Left lung (tissue), 14 donors: Measurements from ENCODE around the gene SEL1L. TPM values are rescaled to one million over a fixed set of nuclear protein-coding genes. Genes with fewer than 3 reads are reported as not detected.
A peak's percentile ranks its signal among the peaks of the same experiment; 100 is the strongest.

ENCODE experiments used
- ATAC-seq: fragments of 200-7000 bp; cut with Tn5 transposase; one replicate; pipeline ENCODE4 v1.9.1; 2020; ENCODE audit warnings: moderate library complexity
- DNase-seq, 4 donors: peaks; one replicate each; pipeline ENCODE4 v3.0.0-alpha.2; 2013 to 2020
- H3K27ac ChIP-seq, 2 donors: fragments of 200-600 bp; sonication (generic) in 1 of 2; one replicate each; pipeline versions ENCODE4 v1.5.0 to v1.8.0; 2020 to 2021
- H3K27me3 ChIP-seq, 2 donors: fragments of 200-600 bp; sonication (generic) in 1 of 2; one replicate each; pipeline versions ENCODE4 v1.5.0 to v1.8.0; 2020 to 2021
- H3K36me3 ChIP-seq, 2 donors: fragments of 200-600 bp; sonication (generic) in 1 of 2; one replicate each; pipeline versions ENCODE4 v1.5.0 to v1.8.0; 2020 to 2021
- H3K4me1 ChIP-seq, 2 donors: fragments of 200-600 bp; one replicate each; pipeline ENCODE4 v1.8.0; 2021
- H3K4me3 ChIP-seq, 2 donors: fragments of 200-600 bp; sonication (generic) in 1 of 2; one replicate each; pipeline versions ENCODE4 v1.5.0 to v1.8.0; 2020 to 2021; ENCODE audit warnings: mild to moderate bottlenecking in 1 of 2
- H3K9me3 ChIP-seq, 2 donors: fragments of 200-600 bp; sonication (generic) in 1 of 2; one replicate each; pipeline versions ENCODE4 v1.5.0 to v1.8.0; 2020 to 2021
- intact Hi-C, 2 donors: fragments of 100-400 bp; cut with DNase I; formaldehyde crosslinking; loops; one replicate each; pipeline versions ENCODE4 v1.11.2 to v1.14.2; 2022
- long read RNA-seq, 12 donors: library from polyadenylated mRNA in 2 of 12; unstranded in 2 of 12; transcript quantifications; one replicate each; pipeline ENCODE4 v2.0.0 and lab custom pipeline, GENCODE V29; 2019 to 2026
- polyA plus RNA-seq, 6 donors: library from polyadenylated mRNA; unstranded; fragments of 120-200 nt; gene quantifications; one replicate each; pipeline ENCODE4 v1.2.1, GENCODE V29; 2013; ENCODE audit not compliant: insufficient read length in 6 of 6
- total RNA-seq, 2 donors: library from RNA; stranded (reverse); fragmentation: NEBNext Ultra II Directional; extraction: Animal tissue kit (Norgen Biotek cat#: 25700); gene quantifications; one replicate each; pipeline ENCODE4 v1.2.1, GENCODE V29; 2021
- TF ChIP-seq, protein P1 (sequence below), 2 donors: fragments of 200-600 bp; sonication (generic) in 1 of 2; IDR thresholded peaks; one replicate each; pipeline versions ENCODE4 v1.5.0 to v1.8.0; 2021; ENCODE audit warnings: antibody characterized with exemption in 2 of 2
- donor health status: DM: no; HTN: yes; CAD: no.
- donor health status: DM: no; HTN: no; CAD: no.

The SEL1L gene
- total RNA-seq (100 to 1,000 TPM in 1 of 2 donors, 10 to 100 TPM in 1; 99.7 to 112 TPM), polyA plus RNA-seq (10 to 100 TPM; 57.7 to 65.8 (median 60.4) TPM)
- long read RNA-seq, donor 1, full-length matches to known transcripts = 6 of 6 reads
- long read RNA-seq, donor 1, partial matches to known transcripts = 0 of 6 reads
- long read RNA-seq, donor 1, other reads (novel, unspliced or antisense) = 0 of 6 reads
- long read RNA-seq, donor 2, full-length matches to known transcripts = 14 of 14 reads
- long read RNA-seq, donor 2, partial matches to known transcripts = 0 of 14 reads
- long read RNA-seq, donor 2, other reads (novel, unspliced or antisense) = 0 of 14 reads
- long read RNA-seq, donor 3, full-length matches to known transcripts = 4 of 9 reads
- long read RNA-seq, donor 3, partial matches to known transcripts = 5 of 9 reads
- long read RNA-seq, donor 3, other reads (novel, unspliced or antisense) = 0 of 9 reads
- long read RNA-seq, donor 4, full-length matches to known transcripts = 2 of 10 reads
- long read RNA-seq, donor 4, partial matches to known transcripts = 8 of 10 reads
- long read RNA-seq, donor 4, other reads (novel, unspliced or antisense) = 0 of 10 reads
- long read RNA-seq, donor 5, full-length matches to known transcripts = 6 of 6 reads
- long read RNA-seq, donor 5, partial matches to known transcripts = 0 of 6 reads
- long read RNA-seq, donor 5, other reads (novel, unspliced or antisense) = 0 of 6 reads
- long read RNA-seq, donor 6, full-length matches to known transcripts = 3 of 3 reads
- long read RNA-seq, donor 6, partial matches to known transcripts = 0 of 3 reads
- long read RNA-seq, donor 6, other reads (novel, unspliced or antisense) = 0 of 3 reads
- long read RNA-seq, donor 7, full-length matches to known transcripts = 2 of 2 reads
- long read RNA-seq, donor 7, partial matches to known transcripts = 0 of 2 reads
- long read RNA-seq, donor 7, other reads (novel, unspliced or antisense) = 0 of 2 reads
- long read RNA-seq, donor 8, full-length matches to known transcripts = 5 of 12 reads
- long read RNA-seq, donor 8, partial matches to known transcripts = 7 of 12 reads
- long read RNA-seq, donor 8, other reads (novel, unspliced or antisense) = 0 of 12 reads
- long read RNA-seq, donor 9 = 0 reads
- long read RNA-seq, donor 10, partial matches to known transcripts = 4 of 6 reads
- long read RNA-seq, donor 10, other reads (novel, unspliced or antisense) = 2 of 6 reads
- long read RNA-seq, donor 11 = 0 reads
- long read RNA-seq, donor 12, full-length matches to known transcripts = 1 of 1 reads
- long read RNA-seq, donor 12, partial matches to known transcripts = 0 of 1 reads
- long read RNA-seq, donor 12, other reads (novel, unspliced or antisense) = 0 of 1 reads

DNA sequence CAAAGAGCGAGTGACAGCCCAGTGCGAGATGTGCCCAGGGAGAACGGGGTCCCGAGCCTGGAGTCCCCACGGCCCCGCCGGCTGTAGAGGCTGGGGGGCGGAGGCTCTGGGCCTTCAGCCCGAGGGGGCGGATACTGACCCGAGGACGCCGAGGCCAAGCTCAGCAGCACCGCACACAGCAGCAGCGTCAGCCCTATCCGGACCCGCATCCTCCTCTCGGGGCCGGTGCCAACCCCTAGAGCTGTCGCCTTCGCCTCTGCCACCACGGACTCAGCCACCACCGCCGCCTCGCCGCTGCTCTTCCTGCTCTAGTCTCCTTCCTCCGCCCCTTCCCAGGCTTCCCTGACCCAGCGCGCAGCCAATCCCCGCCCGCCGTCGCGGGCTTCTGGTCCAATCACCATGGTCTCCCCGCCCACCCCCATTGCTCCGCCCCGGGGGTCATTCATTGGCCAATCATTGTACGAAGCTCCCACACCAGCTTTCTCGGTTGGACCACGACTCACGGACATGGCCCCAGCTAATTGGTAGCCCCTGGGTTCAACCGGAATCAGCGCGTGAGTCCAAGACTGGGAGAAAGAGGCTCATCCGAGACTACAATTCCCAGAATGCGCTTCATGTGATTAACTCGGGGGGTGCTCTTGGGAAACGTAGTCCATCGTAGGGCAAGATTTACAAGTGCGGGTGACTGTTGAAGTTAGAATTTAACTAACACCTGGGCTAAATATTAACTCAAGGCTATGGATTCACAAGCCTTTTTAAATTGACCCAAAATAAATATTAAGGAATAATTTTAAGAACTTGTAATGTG lies at the start of gene SEL1L:
Gene SEL1L, minus strand, starts transcription at position 318 of the 808 bp plus-strand sequence. Its CDS starts 109 bp downstream, at position 209.
- H3K9me3 ChIP-seq = peaks cover 0 to 7% of the 10 kb centered on the region in 2 donors
- TF ChIP-seq, protein P1, sequence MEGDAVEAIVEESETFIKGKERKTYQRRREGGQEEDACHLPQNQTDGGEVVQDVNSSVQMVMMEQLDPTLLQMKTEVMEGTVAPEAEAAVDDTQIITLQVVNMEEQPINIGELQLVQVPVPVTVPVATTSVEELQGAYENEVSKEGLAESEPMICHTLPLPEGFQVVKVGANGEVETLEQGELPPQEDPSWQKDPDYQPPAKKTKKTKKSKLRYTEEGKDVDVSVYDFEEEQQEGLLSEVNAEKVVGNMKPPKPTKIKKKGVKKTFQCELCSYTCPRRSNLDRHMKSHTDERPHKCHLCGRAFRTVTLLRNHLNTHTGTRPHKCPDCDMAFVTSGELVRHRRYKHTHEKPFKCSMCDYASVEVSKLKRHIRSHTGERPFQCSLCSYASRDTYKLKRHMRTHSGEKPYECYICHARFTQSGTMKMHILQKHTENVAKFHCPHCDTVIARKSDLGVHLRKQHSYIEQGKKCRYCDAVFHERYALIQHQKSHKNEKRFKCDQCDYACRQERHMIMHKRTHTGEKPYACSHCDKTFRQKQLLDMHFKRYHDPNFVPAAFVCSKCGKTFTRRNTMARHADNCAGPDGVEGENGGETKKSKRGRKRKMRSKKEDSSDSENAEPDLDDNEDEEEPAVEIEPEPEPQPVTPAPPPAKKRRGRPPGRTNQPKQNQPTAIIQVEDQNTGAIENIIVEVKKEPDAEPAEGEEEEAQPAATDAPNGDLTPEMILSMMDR (IDR thresholded peaks at IDR 0.05) = no peak
- no peaks in the 10 kb centered on the region for H3K36me3 ChIP-seq
- no peaks in the 10 kb centered on the region for H3K27me3 ChIP-seq
- ATAC-seq (peak; percentile 99), DNase-seq (peak; percentile 97 to 99 (median 98))
- H3K27ac ChIP-seq = peak within 1 kb of the TSS; percentile 23 to 76
- H3K4me1 ChIP-seq = peaks cover 10 to 54% of the 10 kb centered on the region in 2 donors
- H3K4me3 ChIP-seq = peak within 1 kb of the TSS; percentile 75 to 97
- intact Hi-C loops = no loop called here

DNA sequence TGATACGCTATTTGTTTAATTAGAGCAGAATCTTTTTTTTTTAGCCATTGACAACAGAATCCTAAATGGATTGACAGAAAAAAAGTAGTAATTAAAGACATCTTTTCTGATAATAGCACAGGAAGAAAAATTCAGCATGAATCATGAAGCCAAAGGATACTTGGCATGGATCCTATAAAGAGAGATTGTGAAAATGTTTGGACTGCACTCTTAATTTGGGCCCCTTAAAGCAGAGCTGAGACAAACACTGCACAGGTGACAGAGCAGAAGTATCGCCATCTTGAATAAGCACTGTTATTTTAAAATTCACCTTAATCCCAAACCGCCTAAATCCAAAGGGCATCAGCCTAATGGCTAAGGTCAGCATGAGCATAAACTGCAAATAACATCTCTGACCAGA lies 48.8 kb upstream of the SEL1L start:
- ATAC-seq (no peak), DNase-seq (peak in 1 of 4 donors; percentile 24)
- TF ChIP-seq, protein P1 (IDR thresholded peaks at IDR 0.05) = no peak
- H3K36me3 ChIP-seq = no peaks in the 10 kb centered on the region
- no peaks in the 10 kb centered on the region for H3K4me1 ChIP-seq
- no peak overlapping the region for H3K27ac ChIP-seq
- H3K4me3 ChIP-seq = no peak overlapping the region
- H3K27me3 ChIP-seq = no peaks in the 10 kb centered on the region
- H3K9me3 ChIP-seq = no peaks in the 10 kb centered on the region
- intact Hi-C loops = no loop called here

DNA sequence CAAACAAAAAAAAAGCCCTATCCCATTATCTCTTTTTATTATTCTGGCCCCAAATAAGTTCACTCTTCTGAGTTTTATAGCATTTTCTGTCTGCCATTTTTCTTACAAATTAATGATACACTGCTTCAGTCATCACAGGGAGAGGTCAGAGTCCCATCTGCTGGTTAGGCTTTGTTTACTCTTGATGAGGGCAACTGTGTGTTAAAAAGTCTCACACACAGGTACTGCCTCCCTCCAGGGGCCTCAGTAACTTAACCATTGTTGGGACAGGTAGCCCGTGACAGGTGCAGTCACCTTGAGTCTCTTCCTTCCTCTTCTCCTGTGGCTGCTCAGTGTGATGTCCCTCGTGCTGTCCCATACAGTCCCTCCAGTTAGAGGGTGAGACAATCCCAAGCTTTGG lies 45.5 kb upstream of the SEL1L start:
- H3K27me3 ChIP-seq = no peaks in the 10 kb centered on the region
- H3K4me1 ChIP-seq = no peaks in the 10 kb centered on the region
- no peaks in the 10 kb centered on the region for H3K36me3 ChIP-seq
- no peak overlapping the region for H3K27ac ChIP-seq
- intact Hi-C loops = no loop called here
- ATAC-seq = no peak
- TF ChIP-seq, protein P1 (IDR thresholded peaks at IDR 0.05) = no peak
- H3K9me3 ChIP-seq = no peaks in the 10 kb centered on the region
- no peak for DNase-seq
- H3K4me3 ChIP-seq = no peak overlapping the region

DNA sequence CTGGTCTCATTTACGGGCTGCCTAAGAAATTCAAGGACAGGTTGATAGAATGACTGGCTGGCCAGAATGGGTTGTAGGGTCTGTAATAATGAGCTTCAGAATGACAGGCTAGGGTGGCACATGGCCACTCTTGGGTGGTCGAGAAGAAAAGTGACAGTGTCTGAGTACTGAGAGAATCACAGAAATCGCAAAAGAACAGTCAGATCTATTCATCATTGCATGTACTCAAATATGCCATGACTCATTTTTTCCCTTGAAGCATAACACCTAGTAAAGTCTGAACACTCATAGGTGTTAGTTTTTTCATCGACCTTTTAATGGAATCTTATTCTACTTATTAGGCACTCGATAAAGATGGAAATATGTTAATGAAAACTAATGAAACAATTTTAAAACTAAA lies 37.8 kb upstream of the SEL1L start:
- intact Hi-C loops = no loop called here

More for the DNA sequence above, 37.8 kb upstream of the SEL1L start:
- peaks cover 0 to 5% of the 10 kb centered on the region in 2 donors for H3K27me3 ChIP-seq
- ATAC-seq = no peak
- no peak overlapping the region for H3K27ac ChIP-seq
- no peak for DNase-seq
- H3K4me3 ChIP-seq = no peak overlapping the region
- TF ChIP-seq, protein P1 (IDR thresholded peaks at IDR 0.05) = no peak
- H3K9me3 ChIP-seq = no peaks in the 10 kb centered on the region
- H3K4me1 ChIP-seq = no peaks in the 10 kb centered on the region
- H3K36me3 ChIP-seq = no peaks in the 10 kb centered on the region
